Stimulated activated CD8-positive, alpha-beta memory T cell treated with anti-CD3 and anti-CD28 coated beads, Interleukin-7, amount 100 ng/mL, for 1 hour (primary cell): ENCODE measurements around the gene MTFP1.
"Not testable (repeated sequence)": the region's sequence is repeated elsewhere in the genome, so short reads cannot be mapped to it uniquely, and the experiment has no call there.

Source experiments
- DNase-seq, 2 donors: peaks; one replicate each; pipeline ENCODE4 v3.0.0-alpha.2; 2020; ENCODE audit warnings: low read depth in 2 of 2

MTFP1 gene

DNA sequence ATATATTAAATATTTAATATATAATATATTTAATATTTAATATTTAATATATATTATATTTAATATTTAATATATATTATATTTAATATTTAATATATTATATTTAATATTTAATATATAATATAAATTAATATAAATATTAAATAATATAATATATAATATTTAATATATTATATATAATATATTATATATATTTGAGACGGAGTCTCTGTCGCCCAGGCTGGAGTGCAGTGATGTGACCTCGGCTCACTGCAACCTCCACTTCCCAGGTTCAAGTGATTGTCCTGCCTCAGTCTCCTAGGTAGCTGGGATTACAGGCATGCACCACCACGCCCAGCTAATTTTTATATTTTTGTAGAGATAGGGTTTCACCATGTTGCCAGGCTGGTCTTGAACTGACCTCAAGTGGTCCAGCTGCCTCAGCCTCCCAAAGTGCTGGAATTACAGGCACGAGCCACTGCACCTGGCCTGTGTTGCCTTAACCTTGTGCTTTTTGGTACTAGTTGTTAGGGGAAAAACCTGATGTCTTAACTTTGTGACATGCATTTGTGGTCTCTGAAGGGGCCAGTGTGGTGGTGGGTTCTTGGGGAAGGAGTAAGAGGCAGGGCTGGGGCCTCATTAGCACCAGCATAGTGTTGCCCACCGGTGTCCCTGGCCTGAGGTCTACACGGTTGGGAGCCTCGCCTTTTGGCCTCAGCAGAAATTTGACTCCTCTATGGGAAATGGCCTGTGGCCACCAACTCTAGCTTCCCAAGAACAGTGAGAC lies 29.7 kb downstream of the MTFP1 start:
- no peak for DNase-seq

DNA sequence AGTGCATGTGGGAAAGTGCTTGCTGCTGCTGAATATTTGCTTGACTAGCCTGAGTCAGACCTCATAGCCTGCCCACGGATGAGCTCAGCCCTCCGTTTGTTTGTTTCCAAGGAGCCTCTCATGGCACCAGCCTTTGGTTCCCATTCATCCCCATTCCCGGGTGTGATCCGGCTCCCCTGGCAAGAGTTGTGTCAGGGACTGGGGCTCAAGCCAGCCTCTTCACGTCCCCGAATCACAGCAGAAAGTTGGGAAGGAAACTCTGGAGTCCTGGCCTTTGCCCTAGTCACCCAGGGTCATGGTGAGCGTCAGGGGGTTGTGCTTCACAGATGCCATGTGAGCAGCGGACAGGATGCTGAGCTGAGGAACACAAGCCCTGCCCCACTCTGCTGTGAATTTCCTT lies 32.4 kb downstream of the MTFP1 start:
- no peak for DNase-seq

DNA sequence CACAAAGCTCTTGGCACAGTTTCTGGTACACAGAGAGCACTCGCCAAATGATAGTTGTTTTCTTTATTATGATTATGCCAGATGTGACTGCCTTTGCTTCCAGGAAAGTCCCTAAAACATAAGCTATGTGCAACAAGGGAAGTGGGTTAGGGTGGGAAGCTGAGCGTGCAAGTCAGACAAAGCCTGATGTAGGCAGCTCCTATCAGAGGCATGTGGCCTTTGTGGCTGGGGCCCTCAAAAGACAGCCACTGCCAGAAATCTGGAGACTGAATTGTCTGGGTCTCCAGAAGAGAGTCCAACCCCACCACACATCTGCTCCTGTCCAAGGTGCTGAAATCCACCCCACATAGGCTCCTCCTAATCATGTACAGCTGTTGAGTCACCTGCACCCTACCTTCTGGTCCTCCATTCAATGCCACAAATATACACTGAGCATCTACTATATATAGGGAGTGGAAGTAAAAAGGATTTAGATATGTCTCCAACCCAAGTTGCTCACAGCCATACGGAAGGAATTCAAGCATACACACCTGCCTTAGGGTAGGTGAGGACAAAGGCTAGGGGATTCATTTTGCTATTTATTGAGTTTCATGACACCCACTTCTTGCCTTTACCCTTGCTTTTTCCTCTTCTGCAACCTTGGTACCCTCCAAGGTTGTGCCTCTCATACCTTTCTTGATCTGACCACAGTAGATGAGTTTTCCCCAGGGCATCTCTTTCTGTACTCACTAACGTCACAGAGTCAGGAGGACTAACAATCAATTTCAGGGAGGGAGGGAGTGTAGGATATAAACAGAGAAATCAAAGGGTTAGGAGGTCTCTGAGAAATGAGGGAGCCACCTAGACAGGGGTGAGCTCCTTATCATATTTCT lies 33.8 kb downstream of the MTFP1 start:
- DNase-seq = no peak

DNA sequence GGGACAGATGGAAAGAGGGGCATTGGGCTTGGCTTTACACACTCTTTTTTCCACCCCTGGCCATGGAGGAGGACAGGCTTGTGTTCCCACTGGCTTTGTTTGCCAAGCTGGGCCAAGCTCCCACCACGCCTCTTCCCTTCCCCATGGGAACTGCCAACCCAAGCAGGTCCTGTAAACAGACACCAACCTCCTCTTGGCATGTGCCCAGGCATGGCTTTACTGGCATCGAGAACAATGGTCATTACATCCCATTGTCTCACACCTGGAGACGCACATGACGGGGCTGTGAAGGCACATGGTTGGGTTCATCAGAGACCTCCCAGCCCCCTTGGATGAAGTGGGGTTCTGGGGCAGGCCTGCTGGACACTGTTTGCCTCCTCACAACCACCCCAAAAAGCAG lies 34.6 kb downstream of the MTFP1 start:
- DNase-seq = no peak

DNA sequence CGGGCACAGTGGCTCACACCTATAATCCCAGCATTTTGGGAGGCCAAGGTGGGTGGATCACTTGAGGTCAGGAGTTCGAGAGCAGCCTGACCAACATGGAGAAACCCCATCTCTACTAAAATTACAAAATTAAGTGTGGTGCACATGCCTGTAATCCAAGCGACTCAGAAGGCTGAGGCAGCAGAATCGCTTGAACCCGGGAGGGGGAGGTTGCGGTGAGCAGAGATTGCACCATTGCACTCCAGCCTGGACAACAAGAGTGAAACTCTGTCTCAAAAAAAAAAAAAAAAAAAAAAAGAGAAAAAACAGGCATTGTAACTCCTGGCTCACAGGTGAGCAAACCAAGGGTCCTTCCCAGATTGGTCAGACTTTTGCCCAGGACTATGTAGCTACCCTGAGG lies 35.0 kb downstream of the MTFP1 start:
- DNase-seq = not testable (repeated sequence)

DNA sequence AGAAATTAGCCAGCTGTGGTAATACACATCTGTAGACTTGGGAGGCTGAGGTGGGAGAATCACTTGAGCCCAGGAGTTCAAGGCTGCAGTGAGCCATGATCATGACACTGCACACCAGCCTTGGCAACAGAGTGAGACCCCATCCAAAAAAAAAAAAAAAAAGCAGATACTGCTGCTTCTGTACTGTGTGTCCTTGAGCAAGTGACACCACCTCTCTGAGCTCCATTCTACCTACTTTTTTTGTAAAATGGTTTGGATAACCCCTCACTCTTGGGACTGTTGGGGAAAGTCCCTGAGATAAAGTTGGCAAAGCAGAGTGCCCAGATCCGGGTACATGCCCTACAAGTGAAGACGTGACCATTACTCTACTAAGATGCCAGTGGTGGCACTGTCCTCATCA lies 43.6 kb downstream of the MTFP1 start:
- no peak for DNase-seq

DNA sequence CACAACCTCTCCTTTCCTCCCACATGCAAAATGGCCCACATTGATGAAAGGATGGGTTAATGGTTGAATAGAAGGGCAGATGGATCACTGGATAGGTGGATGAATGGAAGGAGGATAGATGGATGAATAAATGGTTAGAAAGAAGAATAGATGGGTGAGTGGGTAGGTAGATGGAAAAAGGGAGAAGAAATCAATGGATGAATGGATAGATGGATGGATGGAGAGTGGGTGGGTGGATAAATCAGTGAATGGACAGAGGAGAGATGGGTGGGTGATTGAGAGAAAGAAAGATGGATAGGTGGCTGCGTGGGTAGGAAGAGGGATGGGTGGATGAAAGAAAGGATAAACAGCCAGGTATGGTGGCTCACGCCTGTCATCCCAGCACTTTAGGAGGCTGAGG lies 45.1 kb downstream of the MTFP1 start:
- DNase-seq = no peak

DNA sequence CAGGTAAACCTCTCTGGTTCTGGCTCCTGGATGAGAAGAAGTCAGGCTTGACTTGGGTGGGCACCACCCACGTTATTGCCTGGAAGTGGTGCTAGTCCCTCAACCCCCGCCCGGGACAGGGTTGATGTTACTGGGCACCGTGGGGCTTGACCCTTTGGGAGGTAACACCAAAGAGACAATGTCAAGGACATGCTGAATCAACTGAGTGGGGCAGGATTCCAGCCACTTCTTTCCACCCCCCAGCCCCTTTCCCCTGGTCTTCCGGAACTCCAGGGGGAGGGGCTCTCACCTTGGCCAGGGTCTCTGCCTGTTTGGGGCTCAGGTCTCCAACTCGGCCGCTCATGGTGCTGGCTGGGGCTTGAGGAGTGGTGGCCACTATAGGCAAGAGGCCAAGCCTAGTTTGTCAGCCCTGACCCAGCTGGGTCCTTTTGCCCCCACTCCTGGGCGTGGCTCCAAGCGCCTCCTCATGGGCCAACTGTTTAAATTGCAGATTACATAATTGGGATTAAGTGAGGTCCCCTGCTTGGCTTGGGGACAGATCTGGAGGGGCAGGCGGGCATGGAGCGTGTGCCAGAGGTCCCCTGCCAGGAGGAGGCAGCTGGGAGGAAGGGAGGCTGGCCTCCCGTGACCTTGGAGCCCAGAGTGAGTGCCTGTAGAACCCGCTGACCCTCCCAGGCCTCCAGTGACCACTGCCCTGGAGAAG lies 46.2 kb downstream of the MTFP1 start, which contains the start of gene SEC14L3:
TSS of gene SEC14L3 (minus strand) at position 402 of the 703 bp plus-strand sequence. CDS start at position 343, 59 bp downstream.
- DNase-seq = no peak

DNA sequence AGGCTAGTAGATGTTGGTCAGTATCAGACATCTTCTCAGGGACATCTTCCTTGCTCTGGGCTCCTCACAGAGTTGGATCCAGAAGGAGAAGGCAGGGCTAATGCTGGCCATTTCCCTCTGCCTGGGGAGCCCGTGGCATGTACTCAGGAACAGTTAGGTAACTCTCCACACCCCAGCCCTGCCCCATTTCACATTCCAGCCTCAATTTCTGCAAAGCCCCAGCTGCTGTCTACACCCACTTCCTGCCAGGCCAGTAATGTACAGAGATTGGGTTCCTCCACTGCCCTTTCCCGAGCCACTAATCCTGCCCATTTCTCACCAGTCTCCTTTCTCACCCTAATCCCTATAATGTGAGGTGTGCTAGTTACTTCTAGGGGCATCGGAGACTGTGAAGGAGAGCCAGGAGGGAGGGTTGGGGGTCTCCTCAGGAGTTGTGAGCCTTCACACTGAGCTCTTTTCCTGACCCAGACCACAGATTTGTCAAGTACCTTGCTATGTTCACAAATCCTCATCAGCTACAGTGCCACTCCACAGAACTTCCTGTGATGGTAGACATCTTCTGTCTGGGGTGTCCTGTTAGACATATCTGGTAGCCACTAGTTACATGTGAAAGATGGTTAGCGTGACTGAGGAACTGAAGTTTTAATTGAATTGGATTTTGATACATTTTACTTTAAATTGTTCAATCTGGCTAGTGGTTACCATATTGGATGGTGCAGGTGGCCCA lies 47.6 kb downstream of the MTFP1 start:
- no peak for DNase-seq

DNA sequence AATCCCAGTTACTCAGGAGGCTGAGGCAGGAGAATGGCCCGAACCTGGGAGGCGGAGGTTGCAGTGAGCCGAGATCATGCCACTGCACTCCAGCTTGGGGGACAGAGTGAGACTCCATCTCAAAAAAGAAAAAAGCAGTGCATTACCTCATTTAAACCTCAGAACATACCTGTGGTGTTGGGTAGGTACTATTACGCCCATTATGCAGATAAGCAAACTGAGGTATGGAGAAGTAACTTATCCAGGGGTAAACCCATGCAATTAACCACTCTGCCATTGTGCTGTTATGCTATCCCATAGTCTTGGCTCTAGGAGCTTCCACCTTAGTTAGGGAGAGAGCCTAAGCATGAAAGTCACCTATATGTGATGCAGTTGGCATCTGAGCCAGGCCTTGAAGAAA lies 48.6 kb downstream of the MTFP1 start:
- no peak for DNase-seq

DNA sequence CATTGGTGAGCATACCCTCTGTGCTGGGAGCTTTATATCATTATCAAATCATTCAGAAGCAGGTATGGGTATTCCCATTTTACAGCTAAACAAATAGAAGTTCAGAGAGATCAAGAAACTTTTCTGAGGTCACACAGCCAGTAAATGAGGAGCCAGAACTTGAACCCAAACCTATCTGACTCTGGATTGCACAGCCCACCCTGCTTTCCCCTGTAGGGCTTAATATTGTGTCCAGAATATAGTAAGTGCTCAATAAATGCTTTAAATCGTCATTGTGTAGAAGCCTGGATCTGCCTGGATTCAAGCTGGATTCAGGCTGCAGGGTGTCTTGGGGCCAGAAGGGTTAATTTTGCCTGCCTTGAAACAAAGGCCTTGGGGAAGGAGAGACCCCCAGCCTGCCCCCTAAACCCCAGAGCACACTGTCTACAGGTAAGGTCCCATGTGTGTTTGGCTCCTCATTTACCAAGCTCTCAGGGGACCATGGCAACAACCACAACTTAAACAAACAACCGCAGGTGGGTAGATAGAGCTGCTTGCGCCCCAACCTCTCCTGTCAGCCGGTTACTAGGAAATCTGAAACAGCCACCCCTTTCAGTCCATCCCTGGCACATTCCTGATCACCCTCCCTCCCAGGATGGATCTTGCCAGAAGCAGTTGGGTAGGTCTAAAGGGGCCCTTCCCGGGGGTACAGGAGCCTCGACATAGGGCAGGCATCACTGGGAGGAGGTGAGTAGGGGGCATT lies 49.3 kb downstream of the MTFP1 start:
- no peak for DNase-seq
